Aorta (tissue), 5 donors: ENCODE data around the gene ST6GALNAC6. TPM values are rescaled to one million over a fixed set of nuclear protein-coding genes. Genes with fewer than 3 reads are reported as not detected.

Experiments used
- ATAC-seq: fragments of 200-7000 bp; cut with Tn5 transposase; one replicate; pipeline ENCODE4 v1.9.1; 2022; ENCODE audit warnings: moderate library complexity; ENCODE audit not compliant: low FRiP score
- DNase-seq, 2 donors: peaks; one replicate each; pipeline ENCODE4 v3.0.0-alpha.2; 2020
- H3K27ac ChIP-seq, 2 donors: one replicate each; pipeline ENCODE4 v1.5.1; 2013; ENCODE audit warnings: low read length in 2 of 2, mild to moderate bottlenecking in 2 of 2, moderate library complexity in 2 of 2, control low read depth in 1 of 2, inconsistent platforms in 1 of 2, low read depth in 1 of 2
- H3K27me3 ChIP-seq, 2 donors: one replicate each; pipeline ENCODE4 v1.6.1; 2013; ENCODE audit warnings: control low read depth in 1 of 2, low read length in 1 of 2, mild to moderate bottlenecking in 1 of 2, moderate library complexity in 1 of 2; ENCODE audit not compliant: insufficient read depth in 2 of 2, control insufficient read depth in 1 of 2
- H3K36me3 ChIP-seq, 2 donors: one replicate each; pipeline ENCODE4 v1.6.1; 2013; ENCODE audit warnings: control low read depth in 1 of 2, low read length in 1 of 2, mild to moderate bottlenecking in 1 of 2; ENCODE audit not compliant: insufficient read depth in 2 of 2, control insufficient read depth in 1 of 2
- H3K4me1 ChIP-seq, 2 donors: one replicate each; pipeline ENCODE4 v1.6.1; 2013; ENCODE audit warnings: low read length in 2 of 2, control low read depth in 1 of 2, mild to moderate bottlenecking in 1 of 2, moderate library complexity in 1 of 2; ENCODE audit not compliant: insufficient read depth in 2 of 2, control insufficient read depth in 1 of 2
- H3K4me3 ChIP-seq, 2 donors: one replicate each; pipeline ENCODE4 v1.5.1; 2013; ENCODE audit warnings: low read length in 2 of 2, control low read depth in 1 of 2, mild to moderate bottlenecking in 1 of 2
- H3K9me3 ChIP-seq: one replicate; pipeline ENCODE4 v1.6.1; 2013; ENCODE audit warnings: mild to moderate bottlenecking, low read length; ENCODE audit not compliant: control insufficient read depth
- WGBS, 2 donors: extraction: QIAGEN DNeasy Blood & Tissue Kit; methylation state at CpG; one replicate each; pipeline ENCODE4 v1.1.7; 2013; 5-methylcytosine and 5-hydroxymethylcytosine counted together
- intact Hi-C, 2 donors: fragments of 100-400 bp; cut with DNase I; formaldehyde crosslinking; loops; one replicate each; pipeline versions ENCODE4 v1.14.2 to v1.15.0; 2022
- polyA plus RNA-seq, 2 donors: library from polyadenylated mRNA; stranded (reverse); fragments of 200-250 nt; gene quantifications; one replicate each; pipeline ENCODE4 v1.2.3, GENCODE V29; 2013
- total RNA-seq, 2 donors: library from RNA; stranded (reverse); fragmentation: NEBNext Ultra II Directional; extraction: Animal tissue kit (Norgen Biotek cat#: 25700); gene quantifications; one replicate each; pipeline ENCODE4 v1.2.1, GENCODE V29; 2021
- donor health status: healthy with polysubstance abuse.
- donor health status: Bipolar disorder and iron deficiency.
- donor health status: DM: no; HTN: no; CAD: no.
- donor health status: DM: no; HTN: no; CAD: no.
- donor health status: DM: yes; HTN: yes; CAD: no.

The ST6GALNAC6 gene
- total and polyA plus RNA-seq, 4 donors = 103 to 176 (median 125) TPM

DNA sequence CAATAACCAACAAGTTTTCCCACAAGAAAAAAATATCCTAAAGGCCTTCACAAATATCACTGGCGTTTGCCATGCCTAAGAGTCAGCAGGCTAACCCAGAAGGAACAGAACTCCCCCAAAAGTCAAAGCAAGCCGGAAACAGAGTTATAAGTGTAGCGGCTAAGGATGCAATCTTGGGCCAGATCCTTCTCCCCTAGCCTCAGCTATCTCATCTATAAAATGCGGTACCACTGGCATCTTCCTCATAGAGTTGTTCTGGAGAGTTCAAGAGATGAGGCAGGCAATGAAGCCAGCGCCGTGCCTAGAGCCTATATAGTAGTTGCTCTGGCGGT, 37.6 kb upstream of the ST6GALNAC6 start:
- 9 to 10% methylated on average over 7 of the region's 7 CpGs for WGBS, 2 donors
- DNase-seq = no peak
- intact Hi-C loops = no loop called here
- H3K27me3 ChIP-seq = no peaks in the 10 kb centered on the region
- H3K36me3 ChIP-seq = no peaks in the 10 kb centered on the region
- no peaks in the 10 kb centered on the region for H3K4me1 ChIP-seq
- ATAC-seq = no peak
- H3K9me3 ChIP-seq = no peaks in the 10 kb centered on the region
- H3K4me3 ChIP-seq = peak overlapping the region; percentile 44 to 60
- no peak overlapping the region for H3K27ac ChIP-seq

GRCh38 chr9:127936347-127936852, 37.0 kb upstream of the ST6GALNAC6 start:
- no peak for DNase-seq
- H3K27me3 ChIP-seq = no peaks in the 10 kb centered on the region
- H3K36me3 ChIP-seq = no peaks in the 10 kb centered on the region
- no peak overlapping the region for H3K4me3 ChIP-seq
- no peaks in the 10 kb centered on the region for H3K9me3 ChIP-seq
- intact Hi-C loops = no loop called here
- 75 to 76% methylated on average over 14 of the region's 14 CpGs for WGBS, 2 donors
- ATAC-seq = no peak
- no peak overlapping the region for H3K27ac ChIP-seq
- no peaks in the 10 kb centered on the region for H3K4me1 ChIP-seq

DNA sequence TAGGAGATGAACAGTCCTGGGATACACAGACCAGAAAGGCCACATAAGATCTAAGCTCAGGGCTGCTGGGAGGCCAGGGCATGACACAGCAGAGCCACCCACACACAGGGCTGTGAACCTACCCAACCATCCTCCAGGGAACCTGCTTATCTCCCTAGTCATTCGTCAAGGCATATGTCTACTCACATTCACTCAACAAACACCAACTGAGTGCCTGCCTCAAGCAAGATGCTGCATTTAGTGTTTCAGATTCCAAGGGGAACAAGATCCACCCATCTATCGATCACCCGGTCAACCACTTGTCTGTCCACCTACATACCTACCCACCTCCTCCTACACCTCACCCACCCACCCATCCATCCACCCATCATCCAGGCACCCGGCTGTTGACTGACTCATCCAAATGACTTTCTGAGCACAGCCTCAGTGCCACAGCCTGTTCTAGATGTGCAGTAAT, 36.4 kb upstream of the ST6GALNAC6 start:
- 65 to 68% methylated on average over 4 of the region's 4 CpGs for WGBS, 2 donors
- Histone ChIP-seq H3K4me3 (no peak overlapping the region), H3K4me1 (no peaks in the 10 kb centered on the region), H3K27me3 (no peaks in the 10 kb centered on the region), H3K27ac (no peak overlapping the region), H3K9me3 (no peaks in the 10 kb centered on the region), H3K36me3 (no peaks in the 10 kb centered on the region)
- DNase-seq (no peak), ATAC-seq (no peak)
- intact Hi-C loops = no loop called here

DNA sequence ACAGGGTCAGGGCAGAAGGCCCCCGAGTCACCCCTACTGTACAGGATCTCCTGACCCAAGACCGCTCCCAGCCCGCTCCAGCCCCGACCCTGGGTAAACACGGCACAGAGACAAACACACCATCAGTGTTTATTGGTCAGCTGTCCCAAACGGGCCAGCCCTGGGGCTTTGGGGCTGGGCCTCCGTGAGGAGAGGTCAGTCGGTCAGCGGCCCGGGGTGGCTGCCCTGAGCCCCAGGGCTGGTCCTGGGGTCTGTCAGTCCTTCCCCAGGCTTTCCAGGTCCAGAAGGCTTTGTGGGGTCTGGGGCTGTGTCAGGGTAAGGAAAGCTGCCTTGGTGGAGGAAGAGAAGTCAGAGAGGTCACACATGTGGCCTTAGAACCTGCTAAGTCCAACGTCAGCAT, 35.6 kb upstream of the ST6GALNAC6 start:
- no peak overlapping the region for H3K4me3 ChIP-seq
- no peaks in the 10 kb centered on the region for H3K27me3 ChIP-seq
- H3K9me3 ChIP-seq = no peaks in the 10 kb centered on the region
- H3K36me3 ChIP-seq = no peaks in the 10 kb centered on the region
- WGBS, 2 donors = 59 to 62% methylated on average over 11 of the region's 11 CpGs
- no peak overlapping the region for H3K27ac ChIP-seq
- no peak for DNase-seq
- peaks cover 0 to 2% of the 10 kb centered on the region in 2 donors for H3K4me1 ChIP-seq
- ATAC-seq = no peak
- intact Hi-C loops = no loop called here

DNA sequence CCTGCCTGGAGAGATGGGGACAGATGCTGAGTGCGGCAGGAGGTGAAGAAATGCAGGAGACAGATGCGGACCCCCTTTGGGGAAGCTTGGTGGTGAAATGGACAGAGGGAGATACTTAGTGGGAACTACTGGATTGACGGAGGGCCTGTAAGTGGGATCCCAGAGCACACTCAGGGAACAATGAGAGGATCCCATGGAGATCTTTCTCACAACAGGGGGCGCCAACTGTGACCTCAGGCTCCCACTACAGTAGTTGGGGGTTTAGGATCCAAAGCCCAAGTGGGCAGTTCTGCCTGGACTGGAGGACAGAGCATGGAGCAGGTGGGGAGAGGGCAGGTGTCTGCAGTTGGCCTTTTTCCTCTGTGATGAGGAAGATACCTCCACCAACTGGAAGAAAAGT, 34.8 kb upstream of the ST6GALNAC6 start:
- peaks cover 0 to 2% of the 10 kb centered on the region in 2 donors for H3K4me1 ChIP-seq
- 88 to 94% methylated on average over 4 of the region's 4 CpGs for WGBS, 2 donors
- intact Hi-C loops = no loop called here
- DNase-seq = no peak
- no peak overlapping the region for H3K4me3 ChIP-seq
- ATAC-seq = no peak
- H3K36me3 ChIP-seq = no peaks in the 10 kb centered on the region
- no peaks in the 10 kb centered on the region for H3K27me3 ChIP-seq
- no peak overlapping the region for H3K27ac ChIP-seq
- H3K9me3 ChIP-seq = no peaks in the 10 kb centered on the region

- no peaks in the 10 kb centered on the region for H3K9me3 ChIP-seq
- WGBS, 2 donors = 8 to 11% methylated on average over 18 of the region's 18 CpGs
- DNase-seq = peak in 1 of 2 donors; percentile 58
- no peak overlapping the region for H3K27ac ChIP-seq
- no peaks in the 10 kb centered on the region for H3K27me3 ChIP-seq
- no peak overlapping the region for H3K4me3 ChIP-seq
- intact Hi-C loops = no loop called here
- H3K36me3 ChIP-seq = no peaks in the 10 kb centered on the region
- ATAC-seq = peak; percentile 16
- H3K4me1 ChIP-seq = peaks cover 0 to 2% of the 10 kb centered on the region in 2 donors
Observed at GRCh38 chr9:127931092-127931881, 31.9 kb upstream of the ST6GALNAC6 start.

DNA sequence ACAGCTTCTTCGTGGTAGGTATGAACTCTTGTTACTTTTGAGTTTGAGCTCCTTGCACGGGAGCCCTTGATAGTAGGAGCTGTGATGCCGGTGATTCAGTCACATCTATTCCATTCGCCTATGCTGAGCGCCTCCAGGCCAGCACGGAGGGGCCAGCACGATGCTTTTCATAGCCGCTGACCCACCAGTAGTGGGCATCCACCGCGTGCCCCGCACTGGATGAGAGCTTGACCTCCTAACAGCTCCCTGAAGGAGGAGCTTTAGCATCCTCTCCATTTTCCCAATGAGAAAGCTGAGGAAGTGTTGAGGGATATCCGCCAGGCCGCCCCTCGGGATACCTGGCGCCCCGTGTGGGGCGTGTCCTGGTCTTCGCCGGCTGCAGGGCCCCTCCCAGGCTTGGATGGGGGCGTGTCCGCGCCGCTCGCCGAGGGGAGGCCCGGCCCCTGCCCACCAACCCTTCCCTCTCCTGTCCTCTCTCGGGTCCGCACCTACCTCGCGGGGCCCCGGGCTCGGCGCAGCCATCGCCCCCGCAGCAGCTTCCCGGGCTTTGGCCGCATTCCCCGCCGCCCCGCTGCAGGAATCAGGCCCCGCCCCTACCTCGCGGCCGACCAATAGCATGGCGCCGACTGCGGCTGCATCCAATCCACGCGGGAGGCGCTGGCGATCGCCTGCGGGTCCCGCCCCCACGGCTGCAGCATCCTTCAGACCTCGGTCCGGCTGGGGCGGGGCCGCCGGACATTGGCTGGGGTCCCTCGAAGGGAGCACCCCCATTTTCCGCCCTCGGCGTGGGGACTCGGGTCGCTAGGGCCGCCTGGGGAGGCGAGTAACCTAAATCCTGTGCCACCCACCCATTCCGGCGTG, 31.1 kb upstream of the ST6GALNAC6 start, which contains the start of gene PIP5KL1:
Gene PIP5KL1 (minus strand): TSS at position 547 of the 861 bp plus-strand sequence. CDS start 25 bp downstream, at position 522.
- peak within 1 kb of the TSS in 1 of 2 donors; percentile 1 for H3K4me3 ChIP-seq
- no peaks in the 10 kb centered on the region for H3K36me3 ChIP-seq
- H3K4me1 ChIP-seq = peaks cover 0 to 2% of the 10 kb centered on the region in 2 donors
- intact Hi-C loops = no loop called here
- no peak within 1 kb of the TSS for H3K27ac ChIP-seq
- H3K27me3 ChIP-seq = no peaks in the 10 kb centered on the region
- ATAC-seq (peak; percentile 91), DNase-seq (peak; percentile 87 to 96)
- no peaks in the 10 kb centered on the region for H3K9me3 ChIP-seq
- WGBS, 2 donors = 1 to 2% methylated on average over 68 to 70 of the region's 70 CpGs

GRCh38 chr9:127929625-127929979, 30.2 kb upstream of the ST6GALNAC6 start:
- 70 to 72% methylated on average over 10 of the region's 10 CpGs for WGBS, 2 donors
- Histone ChIP-seq H3K27ac (no peak overlapping the region), H3K4me1 (peaks cover 0 to 2% of the 10 kb centered on the region in 2 donors), H3K27me3 (no peaks in the 10 kb centered on the region), H3K9me3 (no peaks in the 10 kb centered on the region), H3K36me3 (no peaks in the 10 kb centered on the region), H3K4me3 (no peak overlapping the region)
- ATAC-seq = no peak
- DNase-seq = peak in 1 of 2 donors; percentile 45
- intact Hi-C loops = loop anchor here in 1 of 2 donors (10.0 kb wide), 1 partner anchor 425 kb away; no protein-coding TSS in a partner anchor
